Smooth muscle cell (in vitro differentiated cells): ENCODE measurements around the gene THG1L. TPM values are rescaled to one million over a fixed set of nuclear protein-coding genes. Genes with fewer than 3 reads are reported as not detected.

Experiments used
- DNase-seq: peaks from one replicate; lab custom pipeline; 2025; ENCODE audit not compliant: unreplicated experiment; lab: John Stamatoyannopoulos, UW
- H2AFZ ChIP-seq: fragments of 200-600 bp; sonication (generic); 2 replicates; pipeline ENCODE4 v1.6.0; 2016; ENCODE audit warnings: antibody characterized with exemption, low read depth, mild to moderate bottlenecking
- H3F3A ChIP-seq: fragments of 200-600 bp; sonication (generic); 2 replicates; pipeline ENCODE4 v1.6.0; 2017; ENCODE audit warnings: antibody characterized with exemption, low read depth
- H3K27ac ChIP-seq: fragments of 200-600 bp; sonication (generic); 2 replicates; pipeline ENCODE4 v1.5.1; 2016; ENCODE audit warnings: low read depth, mild to moderate bottlenecking
- H3K27me3 ChIP-seq: fragments of 200-600 bp; sonication (generic); 2 replicates; pipeline ENCODE4 v1.6.1; 2016; ENCODE audit warnings: low read depth, mild to moderate bottlenecking
- H3K36me3 ChIP-seq: fragments of 200-600 bp; sonication (generic); 2 replicates; pipeline ENCODE4 v1.5.1; 2016; ENCODE audit warnings: low read depth
- H3K4me1 ChIP-seq: fragments of 200-600 bp; sonication (generic); 2 replicates; pipeline ENCODE4 v1.5.1; 2016; ENCODE audit warnings: low read depth
- H3K4me2 ChIP-seq: fragments of 200-600 bp; sonication (generic); 2 replicates; pipeline ENCODE4 v1.6.0; 2016; ENCODE audit warnings: mild to moderate bottlenecking
- H3K4me3 ChIP-seq: fragments of 200-600 bp; sonication (generic); 2 replicates; pipeline ENCODE4 v1.5.1; 2016; ENCODE audit warnings: mild to moderate bottlenecking
- H3K79me2 ChIP-seq: fragments of 200-600 bp; sonication (generic); 2 replicates; pipeline ENCODE4 v1.6.0; 2016; ENCODE audit warnings: low read depth, mild to moderate bottlenecking
- H3K9ac ChIP-seq: fragments of 200-600 bp; sonication (generic); 2 replicates; pipeline ENCODE4 v1.6.0; 2016; ENCODE audit warnings: low read depth
- H3K9me3 ChIP-seq: fragments of 200-600 bp; sonication (generic); replicated peaks from 2 replicates; pipeline ENCODE4 v1.5.1; 2016; ENCODE audit warnings: low read depth
- H4K20me1 ChIP-seq: fragments of 200-600 bp; sonication (generic); 2 replicates; pipeline ENCODE4 v1.6.0; 2016; ENCODE audit warnings: low read depth
- CTCF ChIP-seq: fragments of 200-600 bp; sonication (generic); IDR thresholded peaks from 2 replicates; pipeline ENCODE4 v1.5.1; 2017; ENCODE audit warnings: borderline replicate concordance, mild to moderate bottlenecking, antibody characterized with exemption; ENCODE audit not compliant: insufficient read depth, poor library complexity, severe bottlenecking
- WGBS: methylation state at CpG from one replicate; pipeline ENCODE4 v1.1.7; 2016; ENCODE audit warnings: low lambda C conversion rate; 5-methylcytosine and 5-hydroxymethylcytosine counted together
- polyA plus RNA-seq: library from polyadenylated mRNA; unstranded; fragments of >200 nt; fragmentation: Nextera tagmentation; extraction: Ambion mirVana; gene quantifications from 2 replicates; pipeline ENCODE4 v1.2.1, GENCODE V29; 2016
- total RNA-seq: library from RNA; depleted of rRNA; stranded (reverse); fragments of >200 nt; gene quantifications from 2 replicates; pipeline ENCODE4 v1.2.3, GENCODE V29; 2014

The THG1L gene
- total and polyA plus RNA-seq, 2 experiments from 2014 or later: 4.4 to 6.5 TPM

- WGBS: 96% methylated on average over 3 of the region's 3 CpGs
- no peaks in the 10 kb centered on the region for H3K79me2 ChIP-seq
- no peaks in the 10 kb centered on the region for H4K20me1 ChIP-seq
- H3K36me3 ChIP-seq: no peaks in the 10 kb centered on the region
- no peaks in the 10 kb centered on the region for H3K27me3 ChIP-seq
- no peak overlapping the region for H3K27ac ChIP-seq
- no peak for DNase-seq
- H3F3A ChIP-seq: no peaks in the 10 kb centered on the region
- no peak overlapping the region for H3K4me3 ChIP-seq
- H3K9me3 ChIP-seq: no peaks in the 10 kb centered on the region
- TF ChIP-seq CTCF: no peak
- H2AFZ ChIP-seq: no peak overlapping the region
- no peaks in the 10 kb centered on the region for H3K4me1 ChIP-seq
- no peak overlapping the region for H3K9ac ChIP-seq
- no peak overlapping the region for H3K4me2 ChIP-seq
Measured at GRCh38 chr5:157703736-157704135, 27.5 kb upstream of the THG1L start.

GRCh38 chr5:157708866-157709265, 22.4 kb upstream of the THG1L start:
- Histone ChIP-seq H3K27ac (no peak overlapping the region), H3F3A (no peaks in the 10 kb centered on the region), H3K9ac (no peak overlapping the region), H3K4me3 (no peak overlapping the region), H4K20me1 (no peaks in the 10 kb centered on the region), H3K4me2 (no peak overlapping the region), H3K36me3 (no peaks in the 10 kb centered on the region), H3K4me1 (no peaks in the 10 kb centered on the region), H2AFZ (no peak overlapping the region), H3K9me3 (no peaks in the 10 kb centered on the region), H3K79me2 (no peaks in the 10 kb centered on the region), H3K27me3 (no peaks in the 10 kb centered on the region)
- no peak for DNase-seq
- no peak for TF ChIP-seq CTCF
- WGBS: 81% methylated on average over 1 of the region's 1 CpG

GRCh38 chr5:157709346-157709745, 21.9 kb upstream of the THG1L start:
- no peak overlapping the region for H3K4me3 ChIP-seq
- H3K27ac ChIP-seq: no peak overlapping the region
- H2AFZ ChIP-seq: no peak overlapping the region
- TF ChIP-seq CTCF: no peak
- H3K4me1 ChIP-seq: no peaks in the 10 kb centered on the region
- no peak overlapping the region for H3K9ac ChIP-seq
- no peaks in the 10 kb centered on the region for H4K20me1 ChIP-seq
- H3K27me3 ChIP-seq: no peaks in the 10 kb centered on the region
- H3K9me3 ChIP-seq: no peaks in the 10 kb centered on the region
- DNase-seq: no peak
- H3F3A ChIP-seq: no peaks in the 10 kb centered on the region
- H3K4me2 ChIP-seq: no peak overlapping the region
- no peaks in the 10 kb centered on the region for H3K36me3 ChIP-seq
- no peaks in the 10 kb centered on the region for H3K79me2 ChIP-seq

GRCh38 chr5:157710431-157710830, 20.8 kb upstream of the THG1L start:
- H3K4me3 ChIP-seq: no peak overlapping the region
- no peaks in the 10 kb centered on the region for H3K27me3 ChIP-seq
- H3K4me2 ChIP-seq: no peak overlapping the region
- DNase-seq: no peak
- H3K9ac ChIP-seq: no peak overlapping the region
- H3F3A ChIP-seq: no peaks in the 10 kb centered on the region
- H3K79me2 ChIP-seq: no peaks in the 10 kb centered on the region
- H3K9me3 ChIP-seq: no peaks in the 10 kb centered on the region
- H4K20me1 ChIP-seq: no peaks in the 10 kb centered on the region
- no peak for TF ChIP-seq CTCF
- no peaks in the 10 kb centered on the region for H3K4me1 ChIP-seq
- H3K36me3 ChIP-seq: no peaks in the 10 kb centered on the region
- no peak overlapping the region for H2AFZ ChIP-seq
- no peak overlapping the region for H3K27ac ChIP-seq
- 82% methylated on average over 3 of the region's 3 CpGs for WGBS
